Retina (tissue), 1 donor: ENCODE measurements around the gene GCNT2.
"Not testable (repeated sequence)": the region's sequence is repeated elsewhere in the genome, so short reads cannot be mapped to it uniquely, and the experiment has no call there.

Source experiments
- DNase-seq: peaks from one replicate; pipeline ENCODE4 v3.0.0-alpha.2; 2016

GCNT2 gene

DNA sequence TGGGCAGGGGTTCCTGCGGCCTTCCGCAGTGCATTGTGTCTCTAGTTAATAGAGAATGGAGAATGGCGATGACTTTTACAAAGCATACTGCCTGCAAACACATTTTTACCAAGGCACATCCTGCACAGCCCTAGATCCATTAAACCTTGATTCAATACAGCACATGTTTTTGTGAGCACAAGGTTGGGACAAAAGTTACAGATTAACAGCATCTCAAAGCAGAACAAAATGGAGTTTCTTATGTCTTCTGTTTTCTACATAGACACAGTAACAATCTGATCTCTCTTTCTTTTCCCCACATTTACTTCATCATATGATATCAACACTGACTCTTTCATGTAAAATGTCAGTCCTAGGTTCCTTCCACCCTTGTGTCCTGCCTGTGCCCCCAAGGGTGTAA is 63.5 kb downstream of the GCNT2 start:
- DNase-seq = no peak

DNA sequence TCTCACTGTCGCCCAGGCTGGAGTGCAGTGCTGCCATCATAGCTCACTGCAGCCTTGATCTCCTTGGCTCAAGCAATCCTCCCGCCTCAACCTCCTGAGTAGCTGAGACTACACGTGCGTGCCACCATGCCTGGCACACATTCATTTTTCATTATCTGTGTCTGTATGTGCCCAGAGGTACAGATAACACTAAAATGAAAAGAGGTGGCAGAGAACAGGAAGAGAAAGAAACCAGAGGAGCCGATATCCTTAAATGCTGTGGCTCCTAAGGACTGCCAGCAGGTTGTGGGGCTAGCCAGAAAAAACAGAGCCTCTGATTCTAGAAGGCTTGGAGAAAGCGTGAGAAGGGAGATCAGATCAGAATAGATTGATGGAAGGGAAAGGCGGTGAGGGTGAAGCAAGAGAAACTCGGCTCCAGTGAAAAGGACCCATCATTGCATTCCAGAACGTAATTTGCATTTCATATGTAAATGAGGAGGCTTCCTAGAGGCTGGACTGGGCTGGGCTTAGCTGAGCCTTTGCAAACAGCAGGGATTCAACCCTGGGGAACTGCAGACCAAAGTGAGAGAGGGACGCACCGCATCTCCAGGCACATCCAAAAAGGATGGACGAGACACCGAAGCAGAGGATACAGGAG is 64.2 kb downstream of the GCNT2 start:
- no peak for DNase-seq

DNA sequence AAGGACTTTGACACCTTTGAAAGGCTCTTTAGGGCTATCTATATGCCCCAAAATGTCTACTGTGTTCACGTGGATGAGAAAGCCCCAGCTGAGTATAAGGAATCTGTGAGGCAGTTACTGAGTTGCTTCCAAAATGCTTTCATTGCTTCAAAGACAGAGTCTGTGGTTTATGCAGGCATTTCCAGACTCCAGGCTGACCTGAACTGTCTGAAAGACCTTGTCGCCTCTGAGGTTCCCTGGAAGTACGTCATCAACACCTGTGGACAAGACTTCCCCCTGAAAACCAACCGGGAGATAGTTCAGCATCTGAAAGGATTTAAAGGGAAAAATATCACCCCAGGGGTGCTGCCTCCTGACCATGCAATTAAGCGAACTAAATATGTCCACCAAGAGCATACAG is 65.2 kb downstream of the GCNT2 start:
- DNase-seq = no peak

DNA sequence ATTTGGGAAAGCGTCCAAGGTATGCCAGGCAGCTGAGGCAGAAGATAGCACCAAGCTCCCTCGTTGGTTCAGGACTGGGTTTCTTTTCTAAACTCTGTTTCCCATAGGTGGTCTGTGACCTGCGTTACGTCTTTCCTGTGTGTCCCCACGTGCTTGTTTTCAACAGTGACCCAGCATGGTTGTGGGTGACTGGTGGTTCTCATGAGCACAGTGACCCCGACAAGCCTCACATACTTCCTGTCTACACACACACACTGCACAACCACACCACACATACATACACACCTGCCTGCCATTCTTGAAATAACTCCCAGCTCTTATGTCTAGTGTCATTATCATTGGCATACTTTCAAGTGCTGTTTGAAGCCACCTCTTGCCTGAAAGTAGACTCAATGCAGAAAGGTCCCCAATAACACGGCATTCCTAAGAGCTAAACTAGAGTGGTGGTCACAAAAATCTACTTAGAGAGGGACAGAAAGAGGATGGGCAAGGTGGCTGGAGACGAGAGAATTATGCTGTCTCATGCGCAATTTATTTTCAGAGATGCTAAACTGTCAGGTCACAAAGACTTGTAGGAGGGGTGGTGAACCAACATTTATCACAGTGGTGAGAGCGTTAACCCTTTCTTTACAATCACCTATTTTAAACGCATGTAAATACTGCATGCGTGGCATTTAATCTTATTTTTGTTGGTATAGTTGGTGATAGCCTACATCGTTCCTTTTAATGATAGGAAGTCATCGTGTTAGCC is 66.7 kb downstream of the GCNT2 start:
- no peak for DNase-seq

DNA sequence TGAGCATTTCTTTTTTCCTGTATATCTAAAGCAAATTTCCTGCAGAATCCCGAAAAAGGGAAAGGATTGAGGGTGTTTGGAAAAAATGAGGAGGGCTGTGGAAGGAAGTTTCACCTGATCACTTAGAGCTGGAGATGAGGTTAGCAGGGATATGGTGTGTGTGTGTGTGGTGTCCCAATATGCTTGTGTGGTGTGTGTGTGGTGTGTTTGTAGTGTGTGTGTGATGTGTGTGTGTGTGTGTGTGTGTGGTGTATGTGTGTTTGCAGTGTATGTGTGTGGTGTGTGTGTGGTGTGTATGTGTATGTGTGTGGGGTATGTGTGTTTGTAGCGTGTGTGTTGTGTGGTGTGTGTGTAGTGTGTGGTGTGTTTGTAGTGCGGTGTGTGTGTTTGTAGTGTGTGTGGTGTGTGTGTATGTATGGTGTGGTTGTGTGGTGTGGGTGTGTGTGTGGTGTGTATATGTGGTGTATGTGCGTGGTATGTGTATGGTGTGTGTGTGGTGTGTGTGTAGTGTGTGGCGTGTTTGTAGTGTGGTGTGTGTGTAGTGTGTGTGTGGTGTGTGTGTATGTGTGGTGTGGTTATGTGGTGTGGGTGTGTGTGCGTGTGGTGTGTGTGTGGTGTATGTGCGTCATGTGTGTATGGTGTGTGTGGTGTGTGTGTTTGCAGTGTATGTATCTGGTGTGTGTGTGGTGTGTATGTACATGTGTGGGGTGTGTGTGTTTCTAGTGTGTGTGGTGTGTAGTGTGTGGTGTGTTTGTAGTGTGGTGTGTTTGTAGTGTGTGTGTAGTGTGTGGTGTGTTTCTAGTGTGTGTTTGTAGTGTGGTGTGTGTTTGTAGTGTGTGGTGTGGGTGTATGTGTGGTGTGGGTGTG is 67.6 kb downstream of the GCNT2 start:
- no peak for DNase-seq

DNA sequence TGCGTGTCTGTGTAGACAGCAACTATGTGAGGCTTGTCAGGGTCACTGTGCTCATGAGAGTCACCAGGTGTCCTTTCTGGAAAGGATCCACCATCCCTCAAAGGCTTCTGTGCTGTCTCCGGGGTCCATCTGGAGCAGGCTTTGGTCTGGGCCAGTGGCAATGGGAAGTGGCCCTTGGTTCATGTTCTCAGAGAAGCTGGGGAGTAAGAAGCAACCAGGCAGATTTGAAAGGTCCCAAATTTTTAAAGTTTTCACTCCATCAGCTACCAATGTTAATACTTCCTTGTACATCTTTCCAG is 68.2 kb downstream of the GCNT2 start:
- no peak for DNase-seq

DNA sequence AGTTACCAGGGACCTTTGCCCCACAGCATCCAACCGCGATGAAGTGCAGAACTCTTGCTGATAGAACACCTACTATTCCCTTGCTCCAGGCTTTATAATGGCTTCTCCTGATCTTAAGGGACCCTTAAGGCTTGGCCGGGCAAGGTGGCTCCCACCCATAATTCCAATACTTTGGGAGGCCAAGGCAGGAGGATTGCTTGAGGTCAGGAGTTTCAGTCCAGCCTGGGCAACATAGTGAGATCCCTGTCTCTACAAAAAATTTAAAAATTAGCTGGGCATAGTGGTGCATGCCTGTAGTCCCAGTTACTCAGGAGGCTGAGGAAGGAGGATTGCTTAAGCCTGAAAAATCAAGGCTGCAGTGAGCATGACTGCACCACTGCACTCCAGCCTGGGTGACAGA is 68.8 kb downstream of the GCNT2 start:
- no peak for DNase-seq

DNA sequence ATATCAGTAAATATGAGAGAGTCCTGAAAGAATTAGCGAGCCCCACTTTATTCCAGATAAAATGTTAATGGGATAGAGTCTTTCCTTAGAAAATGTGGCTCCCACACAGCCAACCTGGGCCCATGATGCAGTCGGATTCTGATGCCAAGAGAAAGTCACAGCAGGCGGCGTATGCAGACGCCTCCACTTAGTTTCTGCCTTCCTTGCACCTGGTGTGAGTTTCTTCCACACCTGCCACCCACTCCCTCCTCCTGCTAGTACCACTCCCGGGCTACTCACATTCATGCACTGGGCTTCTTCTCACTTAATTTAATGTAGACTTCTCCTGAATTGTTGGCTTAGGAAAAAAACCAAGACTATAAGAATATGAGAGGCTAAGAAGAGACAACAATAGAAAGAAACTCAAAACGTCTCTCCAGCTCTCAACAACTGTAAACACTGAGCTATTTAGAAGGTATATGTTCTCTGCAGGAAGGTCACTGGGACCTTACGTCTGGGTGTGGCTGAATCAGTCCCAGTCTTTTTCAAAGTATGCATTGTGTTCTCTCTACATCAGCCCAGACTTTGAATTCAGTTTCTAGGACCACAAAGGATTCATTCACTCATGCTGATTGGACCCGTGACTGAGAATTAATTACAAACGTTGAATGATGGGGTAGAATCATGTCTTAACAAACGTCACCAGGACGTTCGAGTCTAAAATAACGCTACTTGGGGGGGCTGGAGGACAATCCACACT is 70.4 kb downstream of the GCNT2 start:
- DNase-seq = no peak

DNA sequence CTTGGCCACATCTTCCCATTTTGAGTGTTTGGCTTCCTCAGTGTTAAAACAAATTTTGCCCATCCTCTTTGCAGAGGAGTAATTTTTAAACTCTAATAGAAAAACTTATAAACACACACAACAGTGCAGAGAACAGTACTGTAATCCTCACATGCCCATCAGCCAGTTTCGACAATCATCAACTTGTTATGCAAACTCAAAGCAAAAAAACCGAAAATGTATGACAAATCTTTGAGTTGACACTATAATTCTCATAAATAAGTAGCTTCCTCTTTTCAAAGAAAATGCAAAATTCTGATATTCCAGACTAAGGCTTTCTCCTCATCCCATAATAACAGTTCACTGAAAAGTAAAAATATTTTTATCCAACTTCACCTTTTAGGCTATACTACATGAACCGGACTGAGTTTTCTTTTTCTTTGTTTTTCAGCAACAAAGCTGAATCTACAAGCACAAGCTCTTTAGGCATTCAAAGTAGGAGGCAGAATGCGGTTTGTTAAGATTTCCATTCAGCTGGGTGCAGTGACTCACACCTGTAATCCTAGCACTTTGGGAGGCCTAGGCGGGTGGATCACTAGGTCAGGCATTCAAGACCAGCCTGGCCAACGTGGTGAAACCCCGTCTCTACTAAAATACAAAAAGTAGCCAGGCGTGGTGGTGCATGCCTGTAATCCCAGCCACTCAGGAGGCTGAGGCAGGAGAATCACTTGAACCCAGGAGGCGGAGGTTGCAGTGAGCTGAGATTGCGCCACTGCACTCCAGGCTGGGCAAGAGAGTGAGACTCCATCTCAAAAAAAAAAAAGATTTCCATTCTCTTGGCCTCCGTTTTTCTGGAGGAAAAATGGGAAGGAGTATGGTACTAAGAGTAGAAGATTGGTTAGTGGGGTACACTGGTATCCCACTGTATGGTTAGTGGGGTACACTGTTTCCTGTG is 74.8 kb downstream of the GCNT2 start:
- no peak for DNase-seq

DNA sequence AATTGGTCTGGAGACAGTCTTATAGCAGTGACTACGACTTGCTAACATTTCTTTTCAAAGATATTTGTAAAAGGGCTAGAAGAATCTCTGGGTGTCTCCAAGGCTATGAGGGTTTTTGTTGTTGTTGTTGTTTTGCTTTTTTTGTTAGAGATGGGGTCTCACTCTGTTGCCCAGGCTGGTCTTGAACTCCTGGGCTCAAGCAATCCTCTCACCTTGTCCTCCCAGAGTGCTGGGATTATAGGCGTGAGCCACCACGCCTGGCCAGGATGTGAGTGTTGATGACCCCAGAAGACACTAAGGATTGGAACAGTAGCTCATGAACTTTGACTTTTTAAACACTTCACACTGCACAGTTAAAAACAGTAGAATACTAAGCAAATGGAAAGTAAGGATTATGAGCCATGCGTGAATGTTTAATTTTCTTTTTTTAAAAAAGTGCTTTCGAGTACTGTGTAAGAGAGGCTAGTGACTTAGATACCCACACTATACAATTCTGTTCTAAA is 76.4 kb downstream of the GCNT2 start:
- no peak for DNase-seq

DNA sequence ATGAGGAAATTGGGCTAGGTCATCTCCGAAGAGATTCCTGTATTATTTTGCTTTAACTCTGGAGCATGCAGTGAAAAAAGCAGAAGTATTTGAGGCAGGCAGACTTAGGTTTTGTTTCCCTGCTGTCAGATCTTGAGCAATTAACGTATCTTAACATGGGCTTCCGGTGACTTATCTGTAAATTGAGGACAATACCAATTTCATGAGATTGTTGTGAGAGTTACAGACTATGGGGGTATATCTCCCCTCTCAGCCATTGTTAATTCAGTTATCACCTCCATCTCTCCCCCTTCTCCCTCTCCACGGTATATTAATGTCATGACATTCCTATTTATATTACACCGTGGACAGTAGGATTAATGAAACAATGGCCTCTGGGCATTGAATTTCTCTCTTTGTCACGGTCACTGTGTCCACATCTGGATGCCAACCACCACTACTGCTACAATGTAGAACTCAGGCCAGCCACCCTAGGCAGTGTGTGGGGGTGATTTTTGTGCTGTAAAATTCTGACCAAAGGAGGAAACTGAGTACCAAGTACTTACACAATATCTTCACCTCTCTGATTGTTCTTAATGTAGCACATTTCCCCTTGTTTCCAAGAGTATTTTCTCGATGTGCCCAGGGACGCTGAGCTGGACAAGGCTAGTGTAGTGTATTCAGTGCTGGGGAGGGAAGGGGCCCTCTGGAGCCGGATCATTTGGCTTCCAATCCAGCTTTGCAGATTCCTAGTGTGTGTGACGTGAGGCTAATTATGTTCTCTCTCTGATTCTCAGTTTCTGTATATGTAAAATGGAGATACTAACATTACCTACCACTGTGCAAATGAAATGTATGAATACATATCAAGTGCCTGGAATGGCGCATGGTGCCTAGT is 77.2 kb downstream of the GCNT2 start:
- DNase-seq = no peak

DNA sequence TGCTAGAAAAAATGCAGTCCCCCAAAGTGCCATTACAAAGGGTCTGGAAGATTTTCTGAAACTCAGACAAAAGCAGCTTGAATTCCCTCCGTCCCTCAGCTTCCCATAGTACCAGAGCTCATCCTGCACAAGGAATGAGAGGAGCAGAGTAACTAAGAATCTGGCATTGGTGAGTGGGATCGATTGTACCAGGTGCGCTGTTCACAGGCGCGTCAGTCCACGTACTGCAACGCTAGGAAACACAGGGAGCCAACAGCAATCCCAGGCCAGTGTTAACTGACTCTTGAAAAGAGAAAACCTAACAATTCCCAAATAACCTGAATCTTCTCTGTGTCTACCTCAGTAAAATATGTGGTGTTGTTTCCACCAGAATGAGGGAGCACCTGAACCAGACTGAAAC is 77.9 kb downstream of the GCNT2 start:
- no peak for DNase-seq

DNA sequence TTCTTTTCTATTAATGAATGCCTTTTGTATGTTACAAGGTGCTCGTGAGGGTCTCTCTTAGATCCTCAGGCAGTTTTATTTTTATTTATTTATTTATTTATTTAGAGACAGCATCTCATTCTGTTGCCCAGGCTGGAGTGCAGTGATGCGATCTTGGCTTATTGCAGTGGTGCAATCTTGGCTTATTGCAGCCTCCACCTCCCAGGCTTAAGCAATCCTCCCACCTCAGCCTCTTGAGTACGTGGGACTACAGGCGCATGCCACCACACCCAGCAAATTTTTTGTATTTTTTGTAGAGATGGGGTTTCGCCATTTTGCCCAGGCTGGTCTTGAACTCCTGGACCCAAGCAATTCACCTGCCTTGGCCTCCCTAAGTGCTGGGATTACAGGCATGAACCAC is 79.5 kb downstream of the GCNT2 start:
- not testable (repeated sequence) for DNase-seq

DNA sequence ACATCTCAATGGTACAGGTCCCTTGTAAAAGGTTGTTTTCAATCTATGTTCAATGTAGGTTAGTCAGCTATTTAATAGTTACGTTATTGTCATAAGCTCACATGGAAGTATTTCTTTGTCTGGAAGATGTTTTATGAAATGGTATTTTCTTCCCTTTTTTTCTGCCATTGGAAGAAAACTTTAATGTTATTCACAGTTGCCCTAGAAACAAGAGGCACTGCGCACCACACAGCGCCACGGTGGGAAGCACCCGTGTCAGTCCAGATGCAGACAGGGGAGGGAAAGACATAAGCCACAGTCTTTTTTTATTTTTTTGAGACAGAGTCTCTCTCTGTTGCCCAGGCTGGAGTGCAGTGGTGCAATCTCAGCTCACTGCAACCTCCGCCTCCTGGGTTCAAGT is 82.1 kb downstream of the GCNT2 start:
- DNase-seq = no peak

DNA sequence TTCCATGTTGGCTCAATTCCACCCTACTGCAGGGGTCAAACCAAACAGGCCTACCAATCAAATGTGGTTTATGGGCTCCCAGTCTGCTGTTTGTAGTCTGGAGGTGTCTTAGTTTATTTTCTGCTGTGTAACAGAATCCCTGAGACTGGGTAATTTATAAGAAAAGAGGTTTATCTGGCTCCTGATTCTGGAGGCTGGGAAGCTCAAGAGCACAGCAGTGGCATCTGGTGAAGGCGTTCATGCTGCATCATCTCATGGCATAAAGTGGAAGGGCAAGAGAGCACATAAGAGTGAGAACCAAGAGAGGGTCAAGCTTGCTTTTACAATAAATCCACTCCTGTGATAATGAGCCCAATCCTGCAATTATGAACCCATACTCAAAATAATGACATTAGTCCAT is 87.9 kb downstream of the GCNT2 start:
- no peak for DNase-seq

DNA sequence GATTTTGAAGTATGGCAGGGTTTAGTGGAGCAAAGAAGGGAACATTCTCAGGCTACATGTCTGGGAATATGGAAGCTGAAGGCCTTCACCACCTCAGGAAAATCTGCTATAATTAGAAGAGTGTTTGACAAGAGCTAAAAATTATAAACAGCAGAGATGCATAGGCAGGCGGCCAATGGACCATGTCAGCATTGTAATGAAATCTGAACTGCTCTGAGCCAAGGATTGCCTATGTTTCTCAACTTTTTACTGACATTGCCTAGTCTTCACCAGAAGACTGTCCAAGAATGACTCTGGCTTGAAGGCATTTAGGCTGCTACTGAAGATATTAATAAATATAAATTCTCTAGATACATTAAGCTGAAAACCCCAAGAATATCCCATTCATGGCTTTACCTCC is 89.1 kb downstream of the GCNT2 start:
- DNase-seq = no peak

DNA sequence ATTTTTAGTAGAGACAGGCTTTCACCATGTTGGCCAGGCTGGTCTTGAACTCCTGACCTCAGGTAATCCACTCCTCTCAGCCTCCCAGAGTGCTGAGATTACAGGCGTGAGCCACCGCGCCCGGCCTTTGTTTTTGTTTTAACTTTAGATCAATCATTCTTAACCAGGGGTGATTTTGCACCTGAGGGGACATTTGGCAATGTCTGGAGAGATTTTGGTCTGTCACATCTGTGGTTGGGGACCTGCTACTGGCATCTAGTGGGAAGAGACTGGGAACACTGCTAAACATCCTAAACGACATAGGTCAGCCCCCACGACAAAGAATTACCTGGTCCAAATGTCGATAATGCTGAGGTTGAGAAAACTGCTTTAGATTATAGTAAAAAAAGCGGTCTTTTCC is 91.0 kb downstream of the GCNT2 start:
- no peak for DNase-seq

DNA sequence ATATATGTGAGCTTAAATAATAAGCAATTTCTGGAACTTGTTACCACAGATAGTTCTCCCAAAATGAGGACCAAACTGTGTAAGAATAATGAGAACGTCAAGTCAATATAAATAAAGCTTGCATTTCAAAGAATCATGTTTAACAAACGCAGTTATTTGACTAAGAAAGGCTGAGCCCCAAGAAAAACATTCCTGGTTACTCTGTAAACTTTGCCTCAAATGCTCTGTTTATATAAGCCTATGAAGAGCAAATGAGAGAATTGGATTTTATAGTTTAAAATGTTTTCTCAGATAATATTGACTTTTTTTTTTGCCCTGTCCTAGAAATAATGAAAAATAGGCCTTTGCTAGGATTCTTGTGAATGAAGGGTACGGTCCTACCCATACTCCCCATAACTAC is 91.9 kb downstream of the GCNT2 start:
- no peak for DNase-seq

DNA sequence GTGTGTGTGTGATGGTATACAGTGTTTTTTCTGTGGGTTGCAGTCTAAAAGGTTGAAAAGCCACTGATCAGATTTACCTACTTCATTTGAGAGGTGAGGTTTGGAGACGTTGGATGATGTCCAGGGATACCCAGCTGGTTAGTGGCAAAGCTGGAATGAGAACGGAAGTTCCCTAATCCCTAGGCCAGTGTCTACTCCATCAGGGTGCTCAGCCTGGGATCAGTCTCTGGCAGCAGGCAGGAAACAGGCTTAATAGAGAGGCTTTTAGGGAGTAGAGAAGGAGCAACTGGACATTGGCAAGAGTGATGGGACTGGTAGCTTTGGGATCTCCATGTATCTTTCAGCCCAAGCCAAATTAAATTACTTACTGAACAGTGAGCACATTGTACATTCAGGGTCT is 92.6 kb downstream of the GCNT2 start:
- DNase-seq = peak; percentile 29

DNA sequence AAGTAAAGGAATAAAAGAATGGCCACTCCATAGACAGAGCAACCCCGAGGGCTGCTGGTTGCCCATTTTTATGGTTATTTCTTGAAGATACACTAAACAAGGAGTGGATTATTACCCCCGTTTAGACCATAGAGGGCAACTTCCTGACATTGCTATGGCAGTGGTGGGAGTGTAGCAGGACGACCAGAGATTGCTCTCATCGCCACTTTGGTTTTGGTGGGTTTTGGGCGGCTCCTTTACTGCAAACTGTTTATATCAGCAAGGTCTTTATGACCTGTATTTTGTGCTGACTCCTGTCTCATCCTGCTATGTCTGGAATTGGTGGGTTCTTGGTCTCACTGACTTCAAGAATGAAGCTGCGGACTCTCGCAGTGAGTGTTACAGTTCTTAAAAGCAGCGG is 94.5 kb downstream of the GCNT2 start:
- no peak for DNase-seq

DNA sequence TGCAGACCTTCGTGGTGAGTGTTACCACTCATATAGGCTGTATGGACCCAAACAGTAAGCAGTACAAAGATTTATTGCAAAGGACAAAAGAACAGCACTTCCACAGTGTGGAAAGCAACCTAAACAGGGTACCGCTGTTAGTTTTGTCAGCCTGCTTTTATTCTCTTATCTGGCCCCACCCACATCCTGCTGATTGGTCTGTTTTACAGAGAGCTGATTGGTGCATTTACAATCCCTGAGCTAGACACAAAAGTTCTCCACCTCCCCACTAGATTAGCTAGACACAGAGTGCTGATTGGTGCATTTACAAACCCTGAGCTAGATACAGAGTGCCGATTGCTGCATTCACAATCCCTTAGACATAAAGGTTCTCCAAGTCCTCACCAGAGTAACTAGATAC is 95.1 kb downstream of the GCNT2 start:
- DNase-seq = not testable (repeated sequence)
